AG04449 (cell line): ENCODE measurements around the gene PRKCE.

Source experiments
- CTCF ChIA-PET: fragments of 350-600 bp; formaldehyde crosslinking; extraction: SDS; loops from one replicate; lab custom pipeline; 2021; ENCODE audit warnings: antibody characterized with exemption; lab: Yijun Ruan, JAX
- POLR2A ChIA-PET: fragments of 400-600, 350-600 bp; formaldehyde crosslinking; extraction: SDS; loops from one replicate; lab custom pipeline; 2020; ENCODE audit warnings: antibody characterized with exemption, inconsistent platforms; lab: Yijun Ruan, JAX
- DNase-seq: peaks from one replicate; pipeline ENCODE4 v3.0.0-alpha.2; 2010; ENCODE audit warnings: low read depth, low spot score
- H3K4me3 ChIP-seq: 2 replicates; pipeline ENCODE4 v1.5.1; 2011; ENCODE audit warnings: low read depth, mild to moderate bottlenecking, control low read depth, low read length
- CTCF ChIP-seq: IDR thresholded peaks from one replicate; pipeline ENCODE4 v1.5.1; 2011; ENCODE audit warnings: mild to moderate bottlenecking, moderate library complexity, low read length, control low read depth, inconsistent platforms; ENCODE audit not compliant: insufficient read depth; ENCODE audit errors: missing control alignments

PRKCE gene

GRCh38 chr2:45650851-45651414, 542 bp upstream of the PRKCE start:
- CTCF ChIA-PET, result interaction anchor here (1.0 to 5.9 kb wide), 15 partner anchors 11 to 342 kb away, joined by 3 to 53 read pairs (median 3); no protein-coding TSS in a partner anchor
- peak overlapping the region; percentile 80 for H3K4me3 ChIP-seq
- peak; percentile 92 for DNase-seq
- peak; percentile 56 for TF ChIP-seq CTCF
- POLR2A ChIA-PET, result interaction anchor here (1.0 to 1.6 kb wide), 3 partner anchors 105 to 342 kb away, joined by 3 to 7 read pairs (median 4); no protein-coding TSS in a partner anchor

DNA sequence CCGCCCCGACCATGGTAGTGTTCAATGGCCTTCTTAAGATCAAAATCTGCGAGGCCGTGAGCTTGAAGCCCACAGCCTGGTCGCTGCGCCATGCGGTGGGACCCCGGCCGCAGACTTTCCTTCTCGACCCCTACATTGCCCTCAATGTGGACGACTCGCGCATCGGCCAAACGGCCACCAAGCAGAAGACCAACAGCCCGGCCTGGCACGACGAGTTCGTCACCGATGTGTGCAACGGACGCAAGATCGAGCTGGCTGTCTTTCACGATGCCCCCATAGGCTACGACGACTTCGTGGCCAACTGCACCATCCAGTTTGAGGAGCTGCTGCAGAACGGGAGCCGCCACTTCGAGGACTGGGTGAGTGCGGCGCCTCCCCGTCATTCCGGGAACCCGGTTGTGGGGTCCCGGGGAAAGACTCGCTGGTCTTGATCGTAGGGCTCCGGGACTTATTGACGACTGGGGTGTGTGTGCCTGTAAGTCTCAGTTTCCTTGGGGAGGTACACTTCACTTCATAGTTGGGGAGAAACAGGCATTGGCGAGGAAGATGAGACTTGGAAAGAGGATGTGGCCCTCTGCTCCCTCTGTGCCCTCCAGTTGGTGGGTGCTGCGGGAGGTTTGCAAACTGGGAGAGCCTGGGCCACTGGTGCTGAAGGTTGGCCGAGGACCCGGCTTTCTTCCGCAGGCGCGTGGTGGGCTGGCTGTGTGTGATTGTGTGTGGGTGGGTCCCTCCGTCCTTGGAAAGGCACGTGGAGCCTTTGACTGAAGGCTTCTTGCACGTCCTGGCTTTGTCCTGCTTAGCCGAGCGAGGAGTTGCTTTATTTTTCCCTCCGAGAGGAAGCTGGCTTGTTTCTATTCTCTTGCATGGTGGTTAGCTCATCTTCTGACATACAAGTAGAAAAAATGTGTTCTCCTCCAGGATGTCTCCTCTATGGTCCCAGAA, 886 bp downstream of the PRKCE start:
- no peak for TF ChIP-seq CTCF
- no peak for DNase-seq
- peak overlapping the region; percentile 80 for H3K4me3 ChIP-seq
- CTCF ChIA-PET, result interaction anchor here (0.6 to 5.9 kb wide), 10 partner anchors 8 to 811 kb away, joined by 3 to 53 read pairs (median 4); no protein-coding TSS in a partner anchor
- POLR2A ChIA-PET, result interaction anchor here (0.8 to 1.5 kb wide), 2 partner anchors 104 to 1391 kb away, joined by 3 to 4 read pairs; no protein-coding TSS in a partner anchor

DNA sequence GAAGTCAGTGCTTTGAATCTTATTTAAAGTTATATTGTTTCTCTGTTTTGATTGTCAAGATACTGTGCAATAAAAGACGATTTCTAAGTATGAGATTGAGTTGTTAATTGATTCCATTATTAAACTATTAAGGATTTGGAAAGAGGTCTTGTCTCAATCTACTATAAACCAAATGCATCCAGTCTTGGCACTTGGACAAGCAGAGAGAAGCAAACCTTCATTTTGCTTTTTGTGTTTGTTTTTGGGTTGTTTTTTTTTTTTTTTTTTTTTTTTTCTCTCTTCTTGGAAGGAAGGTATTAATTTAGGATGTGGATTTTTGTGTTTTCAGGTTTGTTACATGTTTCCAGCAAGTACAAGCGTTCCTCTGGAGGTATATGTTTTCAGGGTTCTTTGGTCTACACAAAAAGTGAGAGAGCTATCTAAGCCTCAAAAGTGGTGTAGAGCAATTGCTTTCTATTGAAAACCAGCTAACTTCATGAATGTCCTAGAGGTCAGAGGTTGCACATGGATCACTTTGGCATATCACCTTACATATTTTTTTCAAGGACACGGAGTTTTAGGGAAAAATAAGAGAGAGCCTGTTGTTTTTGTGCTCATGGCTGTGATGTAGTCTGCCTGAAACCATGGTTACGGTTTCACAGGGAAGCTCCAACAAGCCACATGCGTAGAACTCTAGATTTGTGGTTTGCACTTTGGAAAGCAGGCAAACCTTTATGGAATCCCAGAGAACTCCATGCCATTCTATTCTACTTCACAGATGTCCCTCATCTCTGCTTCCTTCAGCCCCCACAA, 1.8 kb downstream of the PRKCE start:
- H3K4me3 ChIP-seq, result peak overlapping the region; percentile 80
- CTCF ChIA-PET, result interaction anchor here (1.0 to 5.9 kb wide), 9 partner anchors 9 to 284 kb away, joined by 3 to 53 read pairs (median 4); no protein-coding TSS in a partner anchor
- no peak for TF ChIP-seq CTCF
- POLR2A ChIA-PET, result interaction anchor here (0.8 kb wide), 1 partner anchor 1390 kb away, joined by 3 read pairs; no protein-coding TSS in a partner anchor
- DNase-seq, result no peak

GRCh38 chr2:45654250-45654649, 2.8 kb downstream of the PRKCE start:
- DNase-seq, result no peak
- POLR2A ChIA-PET, result no interaction called here
- no peak for TF ChIP-seq CTCF
- no peak overlapping the region for H3K4me3 ChIP-seq
- CTCF ChIA-PET, result interaction anchor here (1.3 to 5.2 kb wide), 3 partner anchors 11 to 283 kb away, joined by 3 to 53 read pairs (median 4); no protein-coding TSS in a partner anchor

- ChIA-PET CTCF (interaction anchor here (1.0 to 1.5 kb wide), 3 partner anchors 9 to 19 kb away, joined by 3 to 4 read pairs (median 3); partner anchors contain the start of gene PRKCE), POLR2A (no interaction called here)
- no peak for DNase-seq
- TF ChIP-seq CTCF, result no peak
- H3K4me3 ChIP-seq, result no peak overlapping the region
Measured at GRCh38 chr2:45661828-45662227, 10.4 kb downstream of the PRKCE start.
